GM12878 (cell line): ENCODE data around the gene HS6ST1. TPM values are rescaled to one million over a fixed set of nuclear protein-coding genes. Genes with fewer than 3 reads are reported as not detected.

Experiments
- ATAC-seq: fragments of 200-7000 bp; cut with Tn5 transposase; 3 replicates; pipeline ENCODE4 v1.9.1; 2020; ENCODE audit warnings: mild to moderate bottlenecking, moderate library complexity
- BruUV-seq: library from RNA; stranded (reverse); fragments of 400-500 nt; replicated peaks from 2 replicates; lab custom pipeline; 2021; lab: Mats Ljungman, UMichigan
- CTCF ChIA-PET: fragments of 300-600 bp; sonication (Branson Sonifier 250); formaldehyde crosslinking; extraction: SDS; loops from one replicate; lab custom pipeline; 2021; ENCODE audit warnings: inconsistent platforms; lab: Yijun Ruan, JAX
- POLR2A ChIA-PET: fragments of 350-600 bp; formaldehyde crosslinking; extraction: SDS; loops from one replicate; lab custom pipeline; 2021; ENCODE audit warnings: inconsistent platforms; lab: Charles Lee
- RAD21 ChIA-PET: fragments of 300-600 bp; sonication (Branson Sonifier 250); formaldehyde crosslinking; loops from one replicate; lab custom pipeline; 2023; ENCODE audit warnings: antibody characterized with exemption; ENCODE audit not compliant: unreplicated experiment; lab: Charles Lee
- SMC1A ChIA-PET: fragments of 300-600 bp; sonication (Branson Sonifier 250); formaldehyde crosslinking; loops from one replicate; lab custom pipeline; 2023; ENCODE audit not compliant: unreplicated experiment, uncharacterized antibody; lab: Charles Lee
- DNase-seq: peaks from one replicate; pipeline ENCODE4 v3.0.0-alpha.2; 2011; ENCODE audit warnings: low read depth, low spot score
- FAIRE-seq: peaks from 3 replicates; lab custom pipeline; 2011; peaks lifted over from hg19 to GRCh38; lab: Jason Lieb, UNC
- H2AFZ ChIP-seq: 2 replicates; pipeline ENCODE4 v1.6.0; 2011; ENCODE audit warnings: low read depth, low read length, control low read depth; ENCODE audit not compliant: control insufficient read depth
- H3K27ac ChIP-seq: 2 replicates; pipeline ENCODE4 v1.5.1; 2011; ENCODE audit warnings: control low read depth; ENCODE audit not compliant: control insufficient read depth, insufficient read depth
- H3K27me3 ChIP-seq, 2 experiments: replicated peaks in 1 of 2; 2 replicates each; pipeline versions ENCODE4 v1.6.0 to v1.6.1; 2011; ENCODE audit warnings: low read length in 1 of 2; ENCODE audit not compliant: control insufficient read depth in 2 of 2, insufficient read depth in 2 of 2
- H3K36me3 ChIP-seq, 2 experiments: 2 replicates each; pipeline ENCODE4 v1.5.1; 2011; ENCODE audit warnings: low read length in 1 of 2; ENCODE audit not compliant: control insufficient read depth in 2 of 2, insufficient read depth in 2 of 2
- H3K4me1 ChIP-seq: 2 replicates; pipeline ENCODE4 v1.6.1; 2011; ENCODE audit warnings: mild to moderate bottlenecking, low read length, moderate library complexity, mixed read lengths; ENCODE audit not compliant: control insufficient read depth, insufficient read depth
- H3K4me2 ChIP-seq: 2 replicates; pipeline ENCODE4 v1.6.0; 2011; ENCODE audit warnings: control low read depth; ENCODE audit not compliant: control insufficient read depth, insufficient read depth
- H3K4me3 ChIP-seq: fragments of 200-600 bp; sonication (generic); 2 replicates; pipeline ENCODE4 v1.5.1; 2016
- H3K79me2 ChIP-seq: 2 replicates; pipeline ENCODE4 v1.6.0; 2011; ENCODE audit warnings: low read length; ENCODE audit not compliant: control insufficient read depth, insufficient read depth
- H3K9ac ChIP-seq: 2 replicates; pipeline ENCODE4 v1.8.0; 2011; ENCODE audit warnings: low read length, control low read depth, mixed read lengths; ENCODE audit not compliant: control insufficient read depth, insufficient read depth
- H3K9me3 ChIP-seq: replicated peaks from 3 replicates; pipeline ENCODE4 v1.5.1; 2011; ENCODE audit warnings: mild to moderate bottlenecking, low read length; ENCODE audit not compliant: control insufficient read depth, insufficient read depth
- H4K20me1 ChIP-seq: 2 replicates; pipeline ENCODE4 v1.6.0; 2011; ENCODE audit not compliant: control insufficient read depth, insufficient read depth
- CBX5 ChIP-seq: sonication (generic); IDR thresholded peaks from 2 replicates; pipeline ENCODE4 v1.6.1; 2016; ENCODE audit warnings: low read depth, moderate library complexity, mild to moderate bottlenecking, inconsistent platforms
- EGR1 ChIP-seq, 2 experiments: IDR thresholded peaks; 1 replicate in 1 of 2; 2 replicates in 1 of 2; pipeline ENCODE4 v1.6.1; 2011 to 2012; ENCODE audit warnings: low read depth in 2 of 2, low read length in 2 of 2, borderline replicate concordance in 1 of 2, mild to moderate bottlenecking in 1 of 2, moderate library complexity in 1 of 2
- NBN ChIP-seq: fragments of 450-650 bp; IDR thresholded peaks from 2 replicates; pipeline ENCODE4 v1.6.1; 2016
- RFX5 ChIP-seq: IDR thresholded peaks from 2 replicates; pipeline ENCODE4 v1.6.1; 2011; ENCODE audit warnings: low read depth, low read length, improper control_type of control experiment
- SIN3A ChIP-seq: IDR thresholded peaks from 2 replicates; pipeline ENCODE4 v1.6.1; 2012; ENCODE audit warnings: low read depth, low read length, improper control_type of control experiment
- SUZ12 ChIP-seq: fragments of 200-600 bp; sonication (generic); IDR thresholded peaks from one replicate; pipeline ENCODE4 v1.6.1; 2018; ENCODE audit warnings: antibody characterized with exemption, mild to moderate bottlenecking; ENCODE audit not compliant: unreplicated experiment
- ZBED1 ChIP-seq: IDR thresholded peaks from 2 replicates; pipeline ENCODE4 v1.6.1; 2016; ENCODE audit warnings: borderline replicate concordance
- ZBTB40 ChIP-seq: fragments of 450-650 bp; IDR thresholded peaks from 2 replicates; pipeline ENCODE4 v1.6.1; 2016; ENCODE audit warnings: mild to moderate bottlenecking, moderate library complexity, borderline replicate concordance
- WGBS: methylation state at CpG from one replicate; pipeline ENCODE4 v1.1.6; 2016; ENCODE audit warnings: low lambda C conversion rate; ENCODE audit not compliant: insufficient replicate concordance, insufficient coverage; ENCODE audit errors: missing lambda C conversion rate; 5-methylcytosine and 5-hydroxymethylcytosine counted together
- in situ Hi-C: fragments of 300-500 bp; cut with MboI; formaldehyde crosslinking; loops from 9 replicates; pipeline ENCODE4 v1.14.3; 2018; ENCODE audit warnings: mixed read lengths
- intact Hi-C: fragments of 100-400 bp; cut with micrococcal nuclease; formaldehyde crosslinking; loops from one replicate; pipeline ENCODE4 v1.14.2; 2022; ENCODE audit not compliant: unreplicated experiment
- polyA plus RNA-seq, 11 experiments: library from polyadenylated mRNA; depleted of rRNA in 4 of 11; unstranded in 6 of 11; stranded (reverse) in 5 of 11; fragments of >200 nt; fragmentation: Nextera tagmentation in 4 of 11; fragmentation: Illumina TruSeq in 1 of 11; extraction: Ambion mirVana in 4 of 11; extraction: Trizol in 1 of 11; gene quantifications; 1 replicate in 1 of 11; 2 replicates in 10 of 11; pipeline versions ENCODE4 v1.2.1 to v1.2.3, GENCODE V29; 2011 to 2016; ENCODE audit warnings: inconsistent platforms in 2 of 11, missing spikeins in 2 of 11, low read depth in 1 of 11
- total RNA-seq, 4 experiments: library from RNA; depleted of rRNA in 3 of 4; stranded (reverse); fragments of >200 nt in 3 of 4; fragmentation: Illumina TruSeq in 1 of 4; extraction: Trizol in 1 of 4; gene quantifications; 2 replicates each; pipeline versions ENCODE4 v1.2.1 to v1.2.3, GENCODE V29; 2013 to 2021

The HS6ST1 gene
- total and polyA plus RNA-seq, 10 of the 15 experiments (the other 5 are each of a cell fraction or from before 2014, with no cell fraction given) = 0.48 to 17.0 (median 4.7) TPM

GRCh38 chr2:128291161-128291843, 27.4 kb downstream of the HS6ST1 start:
- TF ChIP-seq SIN3A (no peak), SUZ12 (no peak), CBX5 (no peak), ZBED1 (no peak), ZBTB40 (no peak), NBN (no peak), EGR1 (IDR thresholded peaks at IDR 0.05; ENCODE audit: borderline replicate concordance in 1 of 2, low read depth in 2 of 2, low read length in 2 of 2) (no peak), RFX5 (no peak)
- TF ChIP-seq, all 136 proteins: peak for 0
- in situ Hi-C loops = no loop called here
- Histone ChIP-seq H3K4me1 (no peaks in the 10 kb centered on the region), H3K27ac (no peak overlapping the region), H3K9me3 (no peaks in the 10 kb centered on the region), H3K4me3 (no peak overlapping the region), H3K27me3 (no peaks in the 10 kb centered on the region), H2AFZ (no peak overlapping the region), H3K79me2 (no peaks in the 10 kb centered on the region), H3K9ac (no peak overlapping the region), H3K4me2 (no peak overlapping the region), H4K20me1 (no peaks in the 10 kb centered on the region; the same call in 1 of the 2 replicates), H3K36me3 (peaks cover 0 to 3% of the 10 kb centered on the region in 2 experiments; a peak in 2 of 4 replicates)
- no TSS peak for BruUV-seq
- CTCF ChIA-PET = no interaction called here
- SMC1A ChIA-PET = no interaction called here
- FAIRE-seq (no peak), ATAC-seq (no peak; the same call in 2 of the 3 replicates), DNase-seq (no peak)
- 70% methylated on average over 13 of the region's 13 CpGs for WGBS
- RAD21 ChIA-PET = no interaction called here
- POLR2A ChIA-PET = no interaction called here
- intact Hi-C loops = no loop called here
